HG03103 (cell line): ENCODE measurements around the gene PLPP3.
"Not testable (repeated sequence)": the region's sequence is repeated elsewhere in the genome, so short reads cannot be mapped to it uniquely, and the experiment has no call there.

Source experiments
- ATAC-seq: cut with Tn5 transposase; IDR thresholded peaks from one replicate; pipeline ENCODE4 v1.9.1; 2021; ENCODE audit warnings: low read depth; ENCODE audit not compliant: unreplicated experiment

The PLPP3 gene

GRCh38 chr1:56578963-56579875 is at the start of gene PLPP3:
Gene PLPP3, minus strand, starts transcription at chr1:56579563. Its CDS starts 547 bp downstream, at chr1:56579016.
- no peak for ATAC-seq

DNA sequence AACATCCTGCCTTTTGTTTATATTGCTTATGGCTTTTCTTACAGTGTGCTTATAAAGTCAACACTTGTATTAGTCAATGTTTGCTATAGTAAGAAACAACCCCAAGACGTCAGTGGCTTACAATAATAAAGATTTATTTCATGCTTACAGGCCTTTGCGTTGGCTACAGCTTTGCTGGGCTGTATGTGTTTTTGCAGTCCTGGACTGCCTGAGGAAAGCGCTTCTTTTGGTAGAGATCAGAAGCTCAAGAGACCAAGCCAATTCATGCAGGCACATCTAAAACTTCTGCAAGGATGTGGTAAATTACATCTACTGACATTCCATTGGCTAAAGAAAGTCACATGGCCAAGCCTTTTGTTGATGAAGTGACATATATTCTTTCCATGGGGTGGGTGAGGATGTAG is 48.3 kb upstream of the PLPP3 start:
- ATAC-seq: no peak

DNA sequence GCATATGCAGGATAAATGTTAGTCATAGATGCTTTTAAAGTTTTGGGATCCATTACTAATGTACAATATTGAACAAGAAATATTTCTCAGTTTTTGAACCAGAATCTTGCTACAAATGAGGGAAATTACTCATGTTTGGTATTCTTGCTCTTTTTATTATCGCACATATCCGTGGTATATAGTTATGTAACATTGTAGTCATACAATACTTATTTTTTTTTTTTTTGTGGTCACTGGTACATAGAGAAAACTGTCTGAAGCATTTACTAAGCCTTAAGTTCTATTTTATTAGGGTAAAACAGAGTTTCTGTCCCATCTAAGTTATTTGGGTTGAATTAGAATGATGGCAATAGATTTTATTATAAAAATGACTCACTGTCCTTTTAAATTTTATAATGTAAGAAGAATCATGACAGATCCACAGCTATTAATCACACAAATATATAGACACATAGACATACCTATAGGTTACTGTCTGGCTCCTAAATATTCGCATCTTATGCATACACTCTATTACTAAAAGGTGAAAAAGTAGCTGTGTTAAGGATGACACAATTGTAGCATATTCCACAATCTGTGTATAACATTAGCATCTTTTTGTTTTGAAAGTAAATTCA is 47.8 kb upstream of the PLPP3 start:
- no peak for ATAC-seq

GRCh38 chr1:56626546-56626945 is 47.2 kb upstream of the PLPP3 start:
- ATAC-seq: no peak

DNA sequence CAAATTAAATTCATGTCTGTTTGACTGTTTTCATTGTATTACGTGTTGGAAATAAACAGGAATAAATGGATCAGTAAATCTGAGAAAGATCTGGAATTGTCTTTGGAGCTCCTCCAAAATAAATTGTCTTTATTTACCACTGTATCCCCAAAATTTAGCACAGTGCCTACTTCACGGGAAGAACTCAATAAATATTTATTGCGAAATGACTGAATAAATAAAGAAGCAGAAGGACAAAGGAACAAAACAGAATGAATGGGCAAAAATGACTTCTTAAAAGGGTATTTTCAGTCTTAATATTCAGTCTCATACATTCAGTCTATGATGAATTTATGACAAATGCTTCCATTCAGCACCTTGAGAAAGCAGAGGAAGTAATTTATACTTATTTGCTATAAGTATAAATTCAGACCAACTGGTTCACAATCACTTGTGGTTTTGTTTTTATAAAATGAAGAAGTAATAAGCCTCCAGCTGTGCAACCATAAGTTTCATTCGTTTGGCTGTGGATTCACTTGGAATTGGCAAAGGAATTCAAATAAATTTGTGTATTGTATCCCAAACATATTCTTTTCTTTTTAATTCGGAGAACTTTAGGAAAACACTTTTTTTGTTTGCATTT is 46.6 kb upstream of the PLPP3 start:
- no peak for ATAC-seq

DNA sequence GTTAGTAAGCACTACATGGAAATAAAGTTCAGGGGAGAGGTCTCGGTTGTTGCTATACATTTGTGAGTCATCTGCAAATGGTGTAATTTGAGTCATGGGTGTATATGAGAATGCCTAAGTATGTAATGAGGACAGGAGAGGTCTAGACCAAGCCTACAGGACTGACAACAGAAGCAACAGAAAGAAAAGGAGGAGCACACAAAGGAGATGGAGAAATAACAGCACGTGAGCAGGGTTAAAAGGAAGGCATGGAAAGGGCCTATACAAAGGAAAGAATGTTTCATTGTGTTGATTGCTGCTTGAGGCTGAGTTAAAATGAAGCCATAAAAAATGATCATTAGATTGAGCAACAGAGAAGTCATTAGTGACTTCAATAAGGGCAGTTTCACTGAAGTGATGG is 37.8 kb upstream of the PLPP3 start:
- no peak for ATAC-seq

- not testable (repeated sequence) for ATAC-seq
Measured at GRCh38 chr1:56610770-56611169, 31.4 kb upstream of the PLPP3 start.

GRCh38 chr1:56610097-56610496 is 30.7 kb upstream of the PLPP3 start:
- not testable (repeated sequence) for ATAC-seq

DNA sequence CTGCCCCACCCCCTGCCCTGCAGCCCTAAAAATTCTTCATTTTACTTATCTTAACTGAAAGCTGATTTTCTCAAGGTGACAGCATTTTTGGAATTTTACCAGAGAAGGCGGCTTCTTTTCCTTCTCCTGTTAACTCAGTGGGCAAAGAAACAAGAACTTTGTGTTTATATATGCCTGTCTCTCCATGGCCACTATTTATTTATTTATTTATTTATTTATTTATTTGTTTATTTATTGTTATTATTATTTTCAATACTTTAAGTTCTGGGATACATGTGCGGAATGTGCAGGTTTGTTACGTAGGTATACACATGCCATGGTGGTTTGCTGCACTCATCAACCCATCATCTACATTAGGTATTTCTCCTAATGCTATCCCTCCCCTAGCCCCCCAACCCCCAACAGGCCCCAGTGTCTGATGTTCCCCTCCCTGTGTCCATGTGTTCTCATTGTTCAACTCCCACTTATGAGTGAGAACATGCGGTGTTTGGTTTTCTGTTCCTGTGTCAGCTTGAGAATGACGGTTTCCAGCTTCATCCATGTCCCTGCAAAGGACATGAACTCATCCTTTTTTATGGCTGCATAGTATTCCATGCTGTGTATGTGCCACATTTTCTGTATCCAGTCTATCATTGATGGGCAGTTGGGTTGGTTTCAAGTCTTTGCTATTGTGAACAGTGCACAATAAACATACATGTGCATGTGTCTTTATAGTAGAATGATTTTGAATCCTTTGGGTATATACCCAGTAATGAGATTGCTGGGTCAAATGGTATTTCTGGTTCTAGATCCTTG is 16.2 kb upstream of the PLPP3 start:
- not testable (repeated sequence) for ATAC-seq

GRCh38 chr1:56591909-56592308 is 12.5 kb upstream of the PLPP3 start:
- no peak for ATAC-seq

- no peak for ATAC-seq
Measured at GRCh38 chr1:56590520-56591011, 11.2 kb upstream of the PLPP3 start.

- ATAC-seq: no peak
Measured at GRCh38 chr1:56589369-56589768, 10.0 kb upstream of the PLPP3 start.

DNA sequence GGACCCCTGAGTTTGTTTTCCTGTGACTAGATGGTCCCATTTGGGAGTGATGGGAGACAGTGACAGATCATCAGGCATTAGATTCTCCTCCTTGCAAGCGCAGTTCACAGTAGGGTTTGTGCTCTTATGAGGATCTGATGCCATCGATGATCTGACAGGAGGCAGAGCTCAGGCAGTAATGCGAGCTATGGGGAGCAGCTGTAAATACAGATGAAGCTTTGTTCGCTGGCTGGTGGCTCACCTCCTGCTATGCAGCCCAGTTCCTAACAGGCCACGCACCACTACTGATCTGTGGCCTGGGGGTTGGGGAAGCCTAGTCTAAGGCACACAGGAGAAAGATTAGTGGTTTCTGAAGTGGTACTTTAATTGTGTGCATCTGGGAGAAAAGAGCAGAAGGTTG is 7.1 kb upstream of the PLPP3 start:
- ATAC-seq: no peak

DNA sequence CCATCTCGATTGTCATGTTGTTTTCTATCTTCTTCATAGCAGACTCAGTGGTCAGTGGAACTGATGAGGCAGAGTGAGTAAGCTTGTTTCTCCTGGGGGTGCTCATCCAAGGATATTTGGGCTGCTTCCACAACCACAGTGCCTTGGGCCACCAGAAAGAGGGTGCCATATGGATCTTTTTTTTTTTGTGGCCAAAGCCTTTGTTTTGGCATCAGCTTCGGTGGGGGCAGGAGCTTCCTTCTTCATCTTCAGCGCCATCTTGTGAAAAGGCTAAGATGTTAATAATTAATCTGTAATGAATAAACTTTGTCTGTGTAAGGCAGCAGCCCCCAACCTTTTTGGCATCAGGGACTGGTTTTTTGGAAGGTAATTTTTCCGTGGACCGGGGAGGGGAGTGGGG is 6.6 kb upstream of the PLPP3 start:
- no peak for ATAC-seq

- no peak for ATAC-seq
Measured at GRCh38 chr1:56584910-56585528, 5.7 kb upstream of the PLPP3 start.

DNA sequence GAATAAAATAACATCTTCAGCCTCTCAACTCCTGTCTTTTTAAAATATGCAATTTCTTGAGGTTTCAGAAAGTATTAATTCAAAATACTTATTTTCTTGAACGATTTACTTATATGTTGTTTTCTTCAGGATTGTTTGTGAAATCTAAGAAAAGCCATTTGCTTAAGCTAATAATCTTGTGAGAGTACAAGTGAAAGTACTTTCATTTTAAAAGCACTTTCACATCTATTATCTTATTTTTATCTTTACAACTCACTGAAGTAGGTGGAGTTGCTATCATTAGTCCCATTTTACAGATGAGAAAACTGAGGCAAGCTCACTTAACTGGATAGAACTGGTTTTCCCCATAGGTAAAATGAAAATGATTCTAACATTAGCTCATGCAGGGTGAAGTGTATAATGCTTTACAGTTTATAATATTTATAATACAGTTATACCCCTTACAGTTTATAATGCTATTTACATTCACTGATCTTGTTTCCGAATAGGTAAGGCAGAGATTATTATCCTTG is 4.7 kb upstream of the PLPP3 start:
- no peak for ATAC-seq

DNA sequence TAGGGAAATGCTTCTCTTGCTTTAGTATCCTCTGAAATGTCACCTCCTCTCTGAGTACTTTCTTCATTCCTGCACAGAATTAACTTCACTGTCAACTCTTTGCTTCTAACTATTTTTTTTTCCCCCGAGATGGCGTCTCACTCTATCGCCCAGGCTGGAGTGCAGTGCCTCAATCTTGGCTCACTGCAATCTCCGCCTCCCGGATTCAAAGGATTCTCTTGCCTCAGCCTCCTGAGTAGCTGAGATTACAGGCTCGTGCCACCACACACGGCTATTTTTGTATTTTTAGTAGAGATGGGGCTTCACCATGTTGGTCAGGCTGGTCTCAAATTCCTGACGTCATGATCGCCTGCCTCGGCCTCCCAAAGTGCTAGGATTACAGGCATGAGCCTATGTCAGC is 1.4 kb upstream of the PLPP3 start:
- no peak for ATAC-seq

DNA sequence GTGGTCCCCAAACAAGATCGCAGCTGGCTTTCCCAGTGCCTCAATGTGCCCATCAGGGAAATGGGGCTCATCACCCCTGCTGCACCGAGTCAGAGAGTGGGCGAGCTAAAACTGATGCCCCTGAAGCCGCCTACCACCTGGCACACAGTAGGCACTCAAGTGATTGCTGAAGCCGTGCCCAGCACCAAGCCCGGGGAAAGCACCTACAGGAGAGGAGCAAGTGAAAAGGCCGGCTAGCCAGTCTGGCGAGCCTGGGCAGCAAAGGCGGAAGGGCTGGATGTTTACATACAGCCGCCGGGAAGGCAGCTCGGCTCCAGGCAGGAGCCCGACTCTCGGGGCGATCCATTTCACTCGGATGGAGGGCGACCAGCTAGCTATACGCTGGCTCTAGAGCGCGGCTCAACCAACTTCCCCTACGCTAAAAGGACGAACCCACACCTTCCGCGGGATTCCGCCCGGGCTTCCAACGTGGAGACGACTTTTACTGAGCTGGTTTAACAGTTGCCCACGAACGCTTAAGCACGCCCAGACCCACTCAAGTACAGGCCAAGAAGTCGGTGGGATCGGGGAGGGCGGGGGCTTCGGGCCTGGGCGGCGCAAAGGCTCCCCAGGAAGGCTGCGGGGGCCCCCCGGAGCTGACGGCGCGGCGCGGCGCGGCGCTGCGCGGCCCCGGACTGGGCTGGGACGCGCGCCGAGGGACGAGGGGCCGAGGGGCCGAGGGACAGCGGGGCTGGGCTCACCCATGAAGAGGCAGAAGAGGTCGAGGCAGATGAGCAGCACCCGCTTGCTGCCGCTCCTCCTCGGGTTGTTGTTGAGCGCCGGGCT is 1.0 kb downstream of the PLPP3 start:
- no peak for ATAC-seq
